ENCODE data around the gene CLIC1.

DNA sequence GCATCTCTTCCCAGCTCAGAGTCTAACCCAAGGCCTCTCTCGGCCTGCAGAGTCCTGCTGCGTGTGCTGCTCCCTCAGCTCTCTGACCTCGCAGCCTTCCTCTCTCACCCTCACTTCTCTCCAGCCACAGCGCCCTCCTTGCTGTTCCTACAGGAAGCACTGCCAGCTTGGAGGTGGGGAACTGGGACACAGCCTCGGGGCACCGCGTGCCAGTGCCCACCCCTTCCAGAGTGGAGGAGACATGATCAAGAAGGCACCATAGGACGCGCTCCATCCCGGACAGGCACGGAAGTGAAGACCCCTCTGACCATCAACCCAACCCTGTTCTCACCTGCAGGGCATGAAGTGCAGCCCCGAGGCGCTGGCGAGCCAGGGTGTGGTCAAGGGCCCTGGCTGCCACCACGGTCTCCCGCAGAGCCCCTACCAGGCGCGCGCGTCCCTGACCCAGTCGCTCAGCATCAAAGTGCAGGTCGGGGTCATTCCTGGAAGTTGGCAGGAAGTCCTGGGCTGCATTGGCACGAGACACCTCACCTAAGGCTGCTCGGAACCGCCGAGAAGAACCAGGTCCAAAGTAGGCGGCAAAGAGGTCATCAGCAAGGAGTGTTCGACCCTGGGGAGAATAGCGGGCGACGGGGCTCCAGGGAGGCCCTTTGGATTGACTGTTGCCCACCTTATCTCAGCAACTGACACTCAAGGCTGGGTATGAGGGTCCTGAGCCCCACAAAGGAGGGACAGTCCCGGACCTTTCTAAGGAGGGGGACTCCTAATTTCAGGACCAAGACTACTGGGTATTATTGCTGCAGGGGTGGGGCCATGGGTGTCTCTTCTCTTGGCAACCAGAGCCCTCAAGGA is 39.5 kb upstream of the CLIC1 start:
- TF ChIP-seq EZH2phosphoT487 (IDR thresholded peaks at IDR 0.05; ENCODE audit: insufficient read depth, low read depth) (no peak), EZH2 (IDR thresholded peaks at IDR 0.05; ENCODE audit: insufficient read depth, poor library complexity, severe bottlenecking) (no peak)
